Mammary epithelial cell (primary cell): ENCODE measurements around the gene POMC.

Experiments
- EZH2 ChIP-seq: IDR thresholded peaks from 2 replicates; pipeline ENCODE4 v1.6.1; 2012; ENCODE audit warnings: low read length, inconsistent platforms, borderline replicate concordance
- TF ChIP-seq, protein P1 (sequence below), 2 donors: IDR thresholded peaks in 1 of 2; conservative IDR thresholded peaks in 1 of 2; 2 replicates each; pipeline ENCODE4 v1.5.1; 2011 to 2012; ENCODE audit warnings: inconsistent platforms in 2 of 2, low read length in 2 of 2, mild to moderate bottlenecking in 2 of 2, control low read depth in 1 of 2, low read depth in 1 of 2; ENCODE audit not compliant: insufficient read depth in 1 of 2; ENCODE audit errors: extremely low read depth in 1 of 2

DNA sequence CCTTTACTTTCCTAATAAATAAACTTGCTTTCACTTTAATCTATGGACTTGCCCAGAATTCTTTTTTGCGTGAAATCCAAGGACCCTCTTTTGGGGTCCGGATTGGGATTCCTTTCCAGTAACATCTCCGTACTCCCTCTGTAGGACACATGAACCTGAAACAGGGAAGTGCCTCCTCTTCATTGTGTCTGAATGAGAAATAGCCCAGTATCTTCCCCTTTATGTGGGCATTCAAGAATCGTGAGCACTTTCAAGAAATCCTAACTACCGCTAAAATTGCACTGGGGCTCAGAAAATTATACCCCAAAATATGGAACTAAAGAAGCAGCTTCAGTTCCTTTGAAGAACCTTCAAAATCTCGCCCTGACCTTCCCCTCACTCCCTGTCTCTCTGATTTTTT, 7.8 kb upstream of the POMC start:
- TF ChIP-seq EZH2, result no peak
- TF ChIP-seq, protein P1, sequence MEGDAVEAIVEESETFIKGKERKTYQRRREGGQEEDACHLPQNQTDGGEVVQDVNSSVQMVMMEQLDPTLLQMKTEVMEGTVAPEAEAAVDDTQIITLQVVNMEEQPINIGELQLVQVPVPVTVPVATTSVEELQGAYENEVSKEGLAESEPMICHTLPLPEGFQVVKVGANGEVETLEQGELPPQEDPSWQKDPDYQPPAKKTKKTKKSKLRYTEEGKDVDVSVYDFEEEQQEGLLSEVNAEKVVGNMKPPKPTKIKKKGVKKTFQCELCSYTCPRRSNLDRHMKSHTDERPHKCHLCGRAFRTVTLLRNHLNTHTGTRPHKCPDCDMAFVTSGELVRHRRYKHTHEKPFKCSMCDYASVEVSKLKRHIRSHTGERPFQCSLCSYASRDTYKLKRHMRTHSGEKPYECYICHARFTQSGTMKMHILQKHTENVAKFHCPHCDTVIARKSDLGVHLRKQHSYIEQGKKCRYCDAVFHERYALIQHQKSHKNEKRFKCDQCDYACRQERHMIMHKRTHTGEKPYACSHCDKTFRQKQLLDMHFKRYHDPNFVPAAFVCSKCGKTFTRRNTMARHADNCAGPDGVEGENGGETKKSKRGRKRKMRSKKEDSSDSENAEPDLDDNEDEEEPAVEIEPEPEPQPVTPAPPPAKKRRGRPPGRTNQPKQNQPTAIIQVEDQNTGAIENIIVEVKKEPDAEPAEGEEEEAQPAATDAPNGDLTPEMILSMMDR (conservative IDR thresholded peaks at IDR 0.05 in 1 of 2, IDR thresholded peaks at IDR 0.05 in 1 of 2; ENCODE audit: extremely low read depth in 1 of 2, insufficient read depth in 1 of 2, low read depth in 1 of 2, low read length in 2 of 2), result no peak
